HS-27A (cell line): ENCODE data around the gene GLRX.
"Not testable (repeated sequence)": the region's sequence is repeated elsewhere in the genome, so short reads cannot be mapped to it uniquely, and the experiment has no call there.

Experiments
- DNase-seq: peaks from one replicate; pipeline ENCODE4 v3.0.0-alpha.2; 2012; ENCODE audit warnings: low read depth, missing footprints

The GLRX gene

DNA sequence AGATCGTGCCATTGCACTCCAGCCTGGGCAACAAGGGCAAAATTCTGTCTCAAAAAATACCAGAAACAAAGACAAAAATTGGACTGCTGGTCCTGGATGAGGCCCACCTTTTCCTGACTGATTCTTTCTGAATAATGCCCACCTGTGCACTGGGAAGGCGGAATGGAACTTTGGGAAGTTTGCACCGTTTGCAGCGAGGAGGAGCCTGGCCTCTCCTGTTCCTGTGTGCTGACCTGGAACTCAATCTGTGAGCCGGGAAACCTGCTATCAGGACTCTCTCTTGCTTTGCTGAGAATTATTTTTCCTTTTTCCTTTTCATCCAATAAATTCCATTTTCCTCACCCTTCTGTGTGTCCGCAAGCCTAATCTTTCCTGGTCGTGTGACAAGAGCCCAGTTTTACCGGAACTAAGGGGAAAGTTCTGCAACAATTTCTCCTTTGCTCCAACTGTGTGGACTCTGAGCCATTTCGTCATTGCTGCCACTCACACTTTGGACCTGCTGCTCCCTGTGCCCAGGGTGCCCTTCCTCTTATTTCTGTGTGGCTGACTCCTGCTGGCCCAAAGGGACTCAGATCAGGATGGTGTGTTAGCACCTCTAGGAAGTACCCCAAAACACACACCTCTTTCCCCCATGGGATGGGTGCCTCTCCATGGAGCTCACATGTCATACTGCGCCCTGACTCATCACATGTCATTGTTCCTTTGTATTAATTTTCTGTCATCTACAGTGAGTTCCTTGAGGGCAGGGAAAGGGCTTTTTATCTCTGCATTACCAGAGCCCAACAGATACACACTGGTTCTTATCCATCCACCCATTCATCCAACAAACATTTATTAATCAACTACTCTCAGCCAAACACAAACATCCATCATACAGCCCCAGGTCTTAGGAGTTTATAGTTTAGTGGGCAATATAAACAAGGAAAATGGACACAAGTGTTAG, 4.7 kb upstream of the GLRX start:
- no peak for DNase-seq

DNA sequence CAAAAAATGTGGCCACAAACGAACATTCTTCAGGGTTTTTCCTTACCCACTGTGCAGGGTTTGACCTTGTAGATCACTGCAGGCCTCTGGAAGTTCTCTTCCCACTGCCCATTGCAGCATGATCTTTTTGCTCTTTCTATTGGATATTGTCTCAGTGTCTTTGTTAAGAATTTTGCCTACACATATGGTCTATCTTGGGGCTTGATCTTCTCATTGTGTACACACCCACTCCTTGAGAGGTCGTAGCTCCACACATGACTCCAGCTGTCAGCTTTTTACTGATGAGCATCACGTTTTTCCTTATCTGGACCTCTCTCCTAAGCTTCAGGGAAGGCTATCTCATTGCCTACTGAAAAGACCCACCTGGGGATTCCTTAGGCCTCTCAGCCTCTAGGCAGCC, 3.0 kb upstream of the GLRX start:
- DNase-seq = no peak

DNA sequence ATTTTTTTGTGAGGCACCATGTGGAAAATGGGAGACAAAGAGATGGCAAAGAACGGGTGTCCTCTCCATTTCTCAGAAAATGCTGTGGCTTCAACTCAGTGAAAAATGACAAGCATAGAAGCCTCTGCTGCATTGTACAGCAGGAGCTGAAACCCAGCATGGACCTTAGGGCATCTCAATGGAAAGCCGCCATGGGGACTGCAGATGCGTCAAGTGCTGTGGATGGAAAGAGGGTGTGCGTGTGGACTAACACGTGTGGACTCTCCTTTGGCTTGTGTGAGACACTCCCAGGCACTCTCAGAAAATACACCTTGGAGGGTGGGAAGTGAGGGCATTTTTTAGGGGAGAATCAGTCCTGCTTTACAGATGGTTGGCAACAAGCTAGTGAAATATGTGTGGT, 2.2 kb upstream of the GLRX start:
- DNase-seq = no peak

DNA sequence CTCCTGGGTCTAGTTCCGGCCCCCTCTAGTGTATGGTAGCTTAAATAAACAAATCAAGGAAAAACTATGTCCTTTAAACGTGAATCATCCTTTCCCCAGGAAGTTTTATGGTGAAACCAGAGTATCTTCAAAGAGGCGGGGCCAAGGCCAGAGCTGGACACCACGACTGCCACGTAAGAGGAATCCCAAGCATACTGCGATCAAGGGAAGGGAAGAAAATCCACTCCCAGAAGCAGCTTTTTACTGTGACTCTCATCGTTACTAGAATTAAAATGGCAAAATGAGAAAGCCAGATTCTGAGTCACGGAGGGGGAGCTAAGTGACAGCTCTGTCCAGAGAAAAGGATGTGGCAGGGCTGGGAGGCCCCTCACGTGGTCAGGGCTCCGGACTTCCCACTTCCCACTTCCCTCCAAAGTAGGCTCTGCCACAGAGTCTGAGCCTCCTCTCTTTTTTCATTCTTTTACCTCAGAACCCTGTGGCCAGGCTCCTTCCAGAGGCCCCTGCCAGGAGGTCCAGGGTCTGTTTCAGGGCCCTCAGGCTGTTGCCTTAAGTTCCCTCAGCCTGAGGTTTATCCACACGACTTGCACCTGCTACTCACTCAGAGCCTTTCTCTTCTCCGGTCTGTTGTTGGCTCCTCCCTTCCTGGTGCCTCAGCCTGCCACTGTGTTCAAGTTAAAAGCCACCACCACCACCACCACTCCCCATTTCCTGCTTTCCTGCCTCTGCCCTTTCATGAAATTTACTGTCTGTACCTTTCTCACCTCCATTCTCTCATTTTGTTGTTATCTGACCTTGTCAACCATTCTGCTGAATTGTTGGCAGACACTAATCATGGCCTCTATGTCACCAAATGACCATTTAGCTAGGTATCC, 1.4 kb upstream of the GLRX start:
- peak; percentile 66 for DNase-seq

DNA sequence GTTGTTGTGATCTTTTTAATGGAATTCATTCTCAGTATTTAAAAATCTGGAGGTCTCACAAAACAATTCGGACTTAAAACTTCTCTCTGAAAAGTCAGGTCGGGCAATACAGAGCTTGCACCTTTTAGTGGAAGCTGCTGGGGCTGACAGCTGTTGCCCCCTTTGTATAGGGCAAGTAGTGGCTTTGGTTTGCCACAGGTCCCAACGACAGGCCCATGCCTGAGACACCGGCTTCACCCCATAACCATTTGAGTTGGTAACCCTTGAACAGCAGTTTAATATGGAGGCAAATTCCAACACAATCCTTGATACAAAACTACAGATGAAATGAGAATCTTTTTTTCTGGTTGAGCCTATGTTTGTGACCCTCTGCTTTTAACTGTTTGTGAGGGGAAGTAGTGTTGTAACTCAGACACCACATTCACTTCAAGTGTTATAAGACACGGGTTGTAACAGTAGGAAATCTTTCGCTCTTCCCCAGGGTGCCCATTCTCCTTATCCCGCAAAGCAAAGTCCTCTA, 752 bp upstream of the GLRX start:
- no peak for DNase-seq

DNA sequence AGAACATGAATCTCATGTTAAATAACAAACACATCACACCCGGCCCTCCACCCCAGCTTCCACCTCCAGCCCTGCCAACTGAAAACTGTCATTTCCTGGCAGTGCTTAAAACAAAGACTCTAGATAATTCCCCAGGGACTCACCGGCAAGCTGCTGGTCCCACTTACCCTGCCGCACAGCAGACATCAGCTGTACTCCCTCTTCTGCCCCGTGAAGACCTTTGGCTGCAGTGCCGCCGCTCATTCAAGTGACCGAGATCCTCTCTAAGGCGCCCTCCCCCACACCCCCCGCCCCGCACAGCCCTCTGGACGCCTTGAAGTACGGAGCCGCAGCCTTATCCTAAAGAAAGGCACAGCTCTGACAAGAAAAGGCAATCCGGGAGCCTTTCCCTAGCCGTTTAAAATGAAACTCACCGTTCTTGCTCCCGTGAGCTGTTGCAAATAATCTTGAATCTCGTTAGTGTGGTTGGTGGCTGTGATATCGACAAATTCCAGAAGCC, 434 bp downstream of the GLRX start:
- DNase-seq = no peak

DNA sequence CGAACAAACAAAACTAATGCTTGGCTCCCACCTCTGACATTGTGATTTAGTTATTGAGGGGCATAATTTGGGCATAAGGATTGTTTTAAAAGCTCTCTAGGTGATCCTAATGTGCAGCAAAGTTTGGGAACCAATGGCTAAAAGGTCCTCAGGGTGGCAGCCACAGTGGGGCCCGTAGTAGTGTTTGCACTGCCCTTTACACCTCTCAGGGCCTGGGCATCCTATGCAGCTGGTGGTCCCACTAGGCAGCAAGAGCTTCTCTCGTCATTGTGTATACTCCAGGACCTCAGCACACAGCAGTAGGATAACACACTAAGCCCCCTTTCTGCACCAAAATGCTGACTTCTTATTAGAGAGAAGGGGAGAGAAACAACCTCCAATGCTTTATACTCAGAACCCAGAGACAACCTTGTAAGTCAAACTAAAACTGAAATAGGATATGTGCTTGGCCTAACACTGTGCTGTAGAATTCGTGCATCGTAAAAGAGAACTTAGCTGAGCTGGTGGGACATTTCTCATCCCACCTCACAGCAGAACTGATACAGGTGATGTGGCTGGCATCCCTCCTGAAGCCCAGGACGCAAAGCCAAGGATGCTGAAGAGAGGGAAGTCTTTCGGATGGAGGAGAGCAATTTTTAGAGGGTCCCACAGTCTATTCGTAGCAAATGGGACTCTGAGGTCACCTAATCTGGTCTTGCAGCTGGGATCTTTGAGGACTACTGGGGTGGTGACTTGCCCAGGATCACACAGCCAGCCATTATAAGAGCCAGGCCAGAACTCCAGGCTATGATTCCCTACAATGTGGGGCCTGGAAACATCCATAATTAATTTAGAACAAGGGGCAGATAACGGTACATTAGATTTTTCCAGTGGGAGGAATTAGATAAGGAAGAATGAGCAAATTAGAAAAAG, 1.2 kb downstream of the GLRX start:
- no peak for DNase-seq

DNA sequence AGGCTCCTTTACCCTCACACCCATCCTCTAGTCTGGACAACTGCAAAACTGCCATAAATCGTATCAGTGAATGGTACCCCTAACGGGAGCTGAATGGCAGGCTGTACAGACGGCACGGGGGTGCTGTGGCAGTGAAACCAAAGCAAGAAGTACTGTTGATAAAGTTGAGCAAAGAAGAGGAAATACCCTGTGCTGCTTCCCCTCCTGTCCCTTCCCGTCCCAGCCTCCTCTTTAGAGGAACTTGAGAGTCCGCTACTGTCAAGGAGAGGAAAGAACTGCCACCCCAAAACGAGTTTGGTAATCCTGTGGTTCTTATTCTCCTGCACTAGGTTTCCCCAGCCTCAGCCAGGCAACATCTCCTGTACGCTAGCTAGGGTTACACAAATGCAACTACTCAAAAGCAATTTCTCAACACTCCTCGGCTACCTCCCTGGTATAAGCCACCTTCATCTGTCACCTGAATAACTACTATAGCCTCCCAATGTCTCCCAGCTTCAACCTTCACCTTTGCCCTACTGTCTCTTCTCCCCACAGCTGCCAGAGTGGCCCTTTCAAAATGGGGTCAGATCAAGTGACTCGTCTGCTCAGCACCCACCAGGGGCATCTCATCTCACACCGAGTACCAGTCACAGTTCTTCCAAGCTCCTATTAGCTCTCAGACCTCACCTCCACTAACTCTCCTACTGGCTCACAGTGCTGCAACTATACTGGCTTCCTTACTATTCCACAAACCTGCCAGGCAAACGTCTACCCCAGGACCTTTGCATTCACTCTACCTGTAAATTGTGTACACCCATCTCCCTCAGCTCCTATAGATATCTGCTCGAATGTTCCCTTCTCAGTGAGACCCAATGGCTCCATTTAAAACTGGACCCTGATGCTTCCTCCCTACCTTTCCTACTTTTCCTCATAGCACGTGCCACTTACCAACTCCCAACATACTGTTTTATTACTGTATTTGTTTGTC, 4.1 kb downstream of the GLRX start:
- DNase-seq = no peak

DNA sequence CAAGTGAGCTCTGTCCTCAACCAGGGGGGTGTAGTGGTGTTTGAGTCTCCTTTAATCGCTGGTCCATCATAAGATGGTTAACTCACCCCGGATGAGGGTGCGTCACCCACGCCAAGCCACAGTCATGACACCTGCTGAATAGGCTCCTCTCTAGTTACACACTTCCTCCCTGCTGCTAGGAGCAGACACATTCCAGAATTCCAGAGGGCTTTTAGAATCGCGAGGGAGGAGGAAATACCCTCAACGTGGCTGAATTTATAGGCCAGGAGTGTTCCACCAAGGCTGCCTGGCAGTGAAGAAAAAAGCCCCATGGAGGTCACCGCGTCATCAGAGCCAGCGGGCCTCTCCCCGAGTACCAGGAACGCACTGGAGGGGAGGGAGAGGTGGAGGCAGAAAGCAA, 5.1 kb downstream of the GLRX start:
- DNase-seq = no peak

DNA sequence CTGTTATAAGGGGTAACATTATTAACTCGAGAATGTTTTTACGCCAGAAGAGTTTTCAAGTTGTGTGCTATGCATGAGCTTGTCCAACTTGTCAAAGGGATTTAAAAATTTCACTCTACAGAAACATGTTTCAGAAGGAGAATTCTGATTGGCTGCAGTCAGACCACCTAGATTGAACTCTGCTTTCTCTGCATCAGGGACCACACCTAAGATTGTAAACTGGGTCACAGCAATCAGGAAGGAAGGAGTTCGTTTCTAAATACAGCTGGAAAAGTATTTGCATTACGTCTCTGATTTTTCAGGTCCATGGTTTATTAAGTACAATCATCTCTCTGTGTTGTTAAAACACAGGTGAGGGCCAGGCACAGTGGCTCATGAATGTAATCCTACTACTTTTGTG, 5.8 kb downstream of the GLRX start:
- DNase-seq = no peak

DNA sequence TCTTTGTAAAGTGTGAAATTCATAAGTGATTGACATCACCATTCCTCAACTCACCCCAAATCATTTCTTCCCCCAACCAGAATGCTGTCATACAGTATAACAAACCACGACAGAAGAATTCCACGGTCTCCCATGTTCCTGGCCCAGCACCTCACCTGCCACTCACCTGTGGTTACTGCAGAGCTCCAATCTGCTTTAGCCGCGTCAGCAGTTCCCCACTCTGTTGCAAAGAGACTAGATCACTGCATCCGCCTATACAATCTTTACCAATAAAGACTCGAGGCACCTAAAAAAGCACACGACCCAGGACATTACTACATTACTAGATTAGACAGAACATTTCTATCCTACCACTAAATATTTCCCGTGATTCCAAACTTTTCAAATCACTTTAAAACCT, 6.2 kb downstream of the GLRX start:
- no peak for DNase-seq

DNA sequence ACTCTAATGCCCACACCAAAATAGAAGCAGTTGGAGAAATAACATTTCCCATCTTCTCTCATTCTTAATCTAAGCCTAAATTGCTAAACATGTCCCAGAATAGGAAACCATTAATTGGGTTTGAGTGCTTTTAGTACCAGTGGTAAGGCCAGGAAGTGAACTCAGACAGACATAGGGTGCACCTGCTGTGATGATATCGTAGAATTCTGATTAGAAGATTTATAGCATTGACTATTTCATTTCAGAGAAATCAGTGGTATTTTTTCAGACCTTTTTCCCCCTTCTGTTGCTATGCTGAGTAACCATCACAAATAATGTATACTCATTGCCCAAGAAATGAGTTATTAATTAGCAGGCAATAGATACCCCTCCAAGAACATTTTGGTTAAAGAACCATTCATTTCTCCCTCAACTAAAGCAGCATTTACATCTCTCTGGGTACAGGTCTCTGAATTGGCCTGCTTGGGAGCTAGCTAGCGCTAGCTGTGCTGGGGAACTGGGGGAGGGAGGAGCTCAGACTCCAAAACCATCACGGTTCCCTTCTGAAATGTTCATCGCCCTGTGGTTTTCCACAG, 7.3 kb downstream of the GLRX start:
- no peak for DNase-seq

DNA sequence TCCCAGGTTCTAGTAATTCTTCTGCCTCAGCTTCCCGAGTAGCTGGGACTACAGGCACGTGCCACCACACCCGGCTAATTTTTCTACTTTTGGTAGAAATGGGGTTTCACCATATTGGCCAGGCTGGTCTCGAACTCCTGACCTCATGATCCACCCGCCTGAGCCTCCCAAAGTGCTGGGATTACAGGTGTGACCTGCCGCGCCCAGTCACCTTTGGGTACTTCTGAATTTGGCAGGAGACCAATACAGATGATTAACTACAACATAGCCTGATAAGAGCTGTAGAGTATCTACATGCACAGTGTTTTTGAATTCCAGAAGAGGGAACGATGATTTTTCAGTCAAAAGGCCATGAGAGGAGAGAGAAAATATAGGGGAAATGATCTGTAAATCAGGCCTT, 9.5 kb downstream of the GLRX start:
- DNase-seq = not testable (repeated sequence)

DNA sequence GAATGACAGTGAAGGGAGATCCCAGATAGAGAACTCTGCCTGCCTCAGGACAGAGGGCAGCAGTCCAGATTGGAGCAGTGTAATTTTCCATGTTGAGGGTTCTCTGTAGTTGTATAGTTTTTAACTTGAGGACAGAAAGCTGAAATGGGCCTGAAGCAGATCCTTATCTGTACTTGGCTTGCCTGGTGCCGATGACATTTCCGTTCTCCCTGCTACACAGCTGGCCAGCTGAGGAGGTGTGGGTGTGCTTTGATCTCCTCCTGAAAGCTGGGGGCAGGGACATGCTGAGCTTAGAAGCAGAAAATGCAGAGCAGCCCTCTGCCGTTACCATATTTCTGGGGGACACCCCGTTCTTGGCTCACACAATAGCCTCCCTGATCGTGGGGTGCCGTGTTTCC, 10.5 kb downstream of the GLRX start:
- DNase-seq = no peak

DNA sequence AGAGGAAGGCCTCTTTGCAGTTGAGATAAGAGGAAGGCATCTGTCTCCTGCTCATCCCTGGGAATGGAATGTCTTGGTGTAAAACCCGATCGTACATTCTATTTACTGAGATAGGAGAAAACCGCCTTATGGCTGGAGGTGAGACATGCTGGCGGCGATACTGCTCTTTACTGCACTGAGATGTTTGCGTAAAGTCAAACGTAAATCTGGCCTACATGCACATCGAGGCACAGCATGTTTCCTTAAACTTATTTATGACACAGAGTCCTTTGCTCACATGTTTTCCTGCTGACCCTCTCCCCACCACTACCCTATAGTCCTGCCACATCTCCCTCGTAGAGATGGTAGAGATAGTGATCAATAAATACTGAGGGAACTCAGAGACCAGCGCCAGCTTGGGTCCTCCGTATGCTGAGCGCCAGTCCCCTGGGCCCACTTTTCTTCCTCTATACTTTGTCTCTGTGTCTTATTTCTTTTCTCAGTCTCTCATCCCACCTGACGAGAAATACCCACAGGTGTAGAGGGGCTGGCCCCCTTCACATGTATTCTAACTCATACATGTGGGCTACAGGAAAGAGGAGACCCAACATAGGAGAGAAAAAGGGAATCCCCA, 11.0 kb downstream of the GLRX start:
- DNase-seq = not testable (repeated sequence)

DNA sequence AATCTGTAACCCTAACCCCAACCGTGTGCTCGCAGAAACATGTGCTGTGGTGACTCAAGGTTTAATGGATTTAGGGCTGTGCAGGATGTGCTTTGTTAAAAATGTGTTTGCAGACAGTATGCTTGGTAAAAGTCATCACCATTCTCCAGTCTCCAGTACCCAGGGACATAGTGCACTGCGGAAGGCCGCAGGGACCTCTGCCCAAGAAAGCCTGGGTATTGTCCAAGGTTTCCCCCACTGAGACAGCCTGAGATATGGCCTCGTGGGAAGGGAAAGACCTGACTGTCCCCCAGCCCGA, 11.5 kb downstream of the GLRX start:
- DNase-seq = not testable (repeated sequence)

DNA sequence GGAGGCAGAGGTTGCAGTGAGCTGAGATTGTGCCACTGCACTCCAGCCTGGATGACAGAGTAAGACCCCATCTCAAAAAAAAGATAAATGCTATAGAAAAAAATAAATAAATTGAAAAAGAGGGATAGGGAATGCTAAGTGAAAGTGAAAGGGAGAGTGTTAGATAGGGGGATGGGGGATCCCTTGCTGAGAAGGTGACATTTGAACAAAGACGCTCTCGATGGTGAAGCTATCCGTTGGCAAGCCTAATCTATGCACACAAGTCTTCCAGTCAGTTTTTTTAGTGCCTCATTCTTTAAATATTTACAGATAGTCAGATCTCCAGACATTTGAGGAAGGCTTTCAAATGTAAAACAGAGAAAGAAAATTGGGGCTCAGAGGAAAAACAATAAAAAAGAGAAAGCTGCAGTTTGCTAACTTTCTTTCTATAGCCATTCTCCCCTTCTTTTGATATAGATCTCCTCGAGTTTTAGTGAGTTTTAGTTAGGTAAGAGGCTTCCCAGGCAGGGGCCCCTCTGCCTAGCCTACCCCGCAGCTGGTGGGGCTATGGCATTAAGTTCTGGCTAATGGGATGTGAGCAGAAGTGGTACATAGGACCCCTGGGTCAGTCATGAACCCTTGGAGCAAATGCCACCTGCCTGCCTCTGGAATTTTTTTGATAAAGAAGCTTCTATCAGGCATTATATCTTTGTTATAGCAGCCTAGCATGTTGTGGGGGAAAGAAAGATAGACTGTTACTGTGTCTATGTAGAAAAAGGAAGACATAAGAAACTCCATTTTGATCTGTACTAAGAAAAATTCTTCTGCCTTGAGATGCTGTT, 12.0 kb downstream of the GLRX start:
- no peak for DNase-seq

DNA sequence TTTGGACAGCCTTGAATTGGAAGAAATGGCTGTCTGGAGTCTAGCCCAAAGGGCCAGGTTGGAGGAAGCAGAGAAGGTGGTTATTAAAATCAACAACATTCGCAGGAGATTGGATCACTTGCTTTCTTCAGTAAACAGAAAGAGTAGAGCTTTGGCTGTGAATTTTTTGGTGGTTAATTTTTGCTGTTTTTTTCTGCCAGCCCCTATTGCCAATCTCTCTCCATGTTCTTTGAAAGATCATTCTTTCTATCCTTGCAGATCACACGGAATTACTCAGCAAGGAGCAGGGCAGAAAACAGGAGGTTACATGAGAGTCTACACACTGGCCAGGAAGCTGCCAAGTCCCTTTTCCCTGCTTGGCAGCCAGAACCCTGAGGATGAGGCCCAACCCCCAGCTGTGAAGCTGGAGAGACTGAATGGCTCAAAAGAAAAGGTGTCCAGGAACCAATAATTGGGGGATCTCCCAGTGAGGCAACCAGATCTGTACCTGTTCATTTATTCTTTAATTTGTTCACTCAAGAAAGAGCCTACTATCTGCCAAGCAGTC, 13.0 kb downstream of the GLRX start:
- no peak for DNase-seq
